CD14-positive monocyte (primary cell): ENCODE data around the gene PFKM. TPM values are rescaled to one million over a fixed set of nuclear protein-coding genes. Genes with fewer than 3 reads are reported as not detected.

ENCODE experiments used
- DNase-seq, 3 donors: peaks; one replicate each; pipeline ENCODE4 v3.0.0-alpha.2; 2011 to 2022
- H2AFZ ChIP-seq: 2 replicates; pipeline ENCODE4 v1.6.0; 2012; ENCODE audit warnings: mild to moderate bottlenecking, low read depth, low read length, inconsistent platforms; ENCODE audit not compliant: insufficient read depth, poor library complexity, severe bottlenecking
- H3K27ac ChIP-seq, 2 donors: 1 replicate in 1 of 2; 2 replicates in 1 of 2; pipeline ENCODE4 v1.5.1; 2012 to 2013; ENCODE audit warnings: low read length in 2 of 2, control low read depth in 1 of 2, inconsistent platforms in 1 of 2, low read depth in 1 of 2, mild to moderate bottlenecking in 1 of 2
- H3K27me3 ChIP-seq, 2 donors: one replicate each; pipeline versions ENCODE4 v1.6.0 to v1.6.1; 2011 to 2013; ENCODE audit warnings: low read length in 2 of 2; ENCODE audit not compliant: control insufficient read depth in 2 of 2, insufficient read depth in 2 of 2
- H3K36me3 ChIP-seq, 2 donors: replicated peaks in 1 of 2; 1 replicate in 1 of 2; 2 replicates in 1 of 2; pipeline versions ENCODE4 v1.5.1 to v1.6.1; 2012 to 2013; ENCODE audit warnings: low read length in 2 of 2, control low read depth in 1 of 2, inconsistent platforms in 1 of 2, mild to moderate bottlenecking in 1 of 2; ENCODE audit not compliant: insufficient read depth in 2 of 2, control insufficient read depth in 1 of 2
- H3K4me1 ChIP-seq, 2 donors: 1 replicate in 1 of 2; 2 replicates in 1 of 2; pipeline versions ENCODE4 v1.5.1 to v1.6.1; 2012 to 2013; ENCODE audit warnings: low read length in 2 of 2, control low read depth in 1 of 2, inconsistent platforms in 1 of 2, mild to moderate bottlenecking in 1 of 2, moderate library complexity in 1 of 2; ENCODE audit not compliant: insufficient read depth in 2 of 2, control insufficient read depth in 1 of 2
- H3K4me2 ChIP-seq: replicated peaks from 2 replicates; pipeline ENCODE3; 2012; ENCODE audit warnings: low read length, moderate library complexity, mild to moderate bottlenecking; ENCODE audit not compliant: poor library complexity, severe bottlenecking; ENCODE audit errors: extremely low read depth
- H3K4me3 ChIP-seq, 3 experiments: fragments of 200-600 bp in 1 of 3; sonication (generic) in 1 of 3; replicated peaks in 1 of 3; 1 replicate in 2 of 3; 2 replicates in 1 of 3; pipeline ENCODE4 v1.5.1; 2011 to 2013; ENCODE audit warnings: low read length in 3 of 3, mild to moderate bottlenecking in 3 of 3, control low read depth in 2 of 3, low read depth in 2 of 3, inconsistent platforms in 1 of 3, moderate library complexity in 1 of 3
- H3K79me2 ChIP-seq: 2 replicates; pipeline ENCODE4 v1.6.0; 2012; ENCODE audit warnings: mild to moderate bottlenecking, control low read depth, inconsistent platforms, low read length, moderate library complexity; ENCODE audit not compliant: insufficient read depth
- H3K9ac ChIP-seq: 2 replicates; pipeline ENCODE4 v1.6.0; 2017; ENCODE audit warnings: low read length, mild to moderate bottlenecking; ENCODE audit not compliant: insufficient read depth, poor library complexity, severe bottlenecking
- H3K9me3 ChIP-seq, 2 donors: replicated peaks in 1 of 2; 1 replicate in 1 of 2; 2 replicates in 1 of 2; pipeline versions ENCODE4 v1.5.1 to v1.6.1; 2012 to 2013; ENCODE audit warnings: low read length in 2 of 2, control low read depth in 1 of 2; ENCODE audit not compliant: control insufficient read depth in 1 of 2, insufficient read depth in 1 of 2
- H4K20me1 ChIP-seq: 2 replicates; pipeline ENCODE4 v1.6.0; 2012; ENCODE audit warnings: mild to moderate bottlenecking, low read length, control low read depth, moderate library complexity; ENCODE audit not compliant: insufficient read depth
- H3K27ac Mint-ChIP-seq, 7 donors: one replicate each; pipeline ENCODE4 v1.8.0; 2020; ENCODE audit warnings: mild to moderate bottlenecking in 7 of 7, mixed read lengths in 7 of 7, moderate library complexity in 6 of 7, inconsistent platforms in 2 of 7
- H3K27me3 Mint-ChIP-seq, 3 donors: one replicate each; pipeline ENCODE4 v1.8.0; 2021 to 2022; ENCODE audit warnings: low read depth in 3 of 3, mild to moderate bottlenecking in 3 of 3, mixed read lengths in 3 of 3, moderate library complexity in 3 of 3, inconsistent platforms in 1 of 3
- H3K36me3 Mint-ChIP-seq, 2 donors: one replicate each; pipeline ENCODE4 v1.8.0; 2020; ENCODE audit warnings: mixed read lengths in 2 of 2, inconsistent platforms in 1 of 2, mild to moderate bottlenecking in 1 of 2
- H3K4me1 Mint-ChIP-seq: one replicate; pipeline ENCODE4 v1.8.0; 2020; ENCODE audit warnings: mild to moderate bottlenecking, mixed read lengths
- H3K4me3 Mint-ChIP-seq, 2 donors: one replicate each; pipeline ENCODE4 v1.8.0; 2020; ENCODE audit warnings: mild to moderate bottlenecking in 2 of 2, mixed read lengths in 2 of 2, moderate library complexity in 1 of 2
- H3K9me3 Mint-ChIP-seq, 7 donors: one replicate each; pipeline ENCODE4 v1.8.0; 2020 to 2022; ENCODE audit warnings: mixed read lengths in 7 of 7, mild to moderate bottlenecking in 6 of 7, moderate library complexity in 6 of 7, inconsistent platforms in 2 of 7
- WGBS: methylation state at CpG from one replicate; pipeline ENCODE4 v1.1.5; 2013; ENCODE audit warnings: missing lambda C conversion rate; ENCODE audit not compliant: insufficient coverage; 5-methylcytosine and 5-hydroxymethylcytosine counted together
- intact Hi-C, 2 donors: fragments of 100-400 bp; cut with micrococcal nuclease; formaldehyde crosslinking; loops; one replicate each; pipeline versions ENCODE4 v1.15.0 to v1.15.1; 2023
- polyA plus RNA-seq, 3 donors: library from polyadenylated mRNA; depleted of rRNA in 1 of 3; unstranded in 2 of 3; stranded (reverse) in 1 of 3; fragments of 300-500 nt in 2 of 3; fragments of >200 nt in 1 of 3; fragmentation: Illumina TruSeq in 2 of 3; gene quantifications; 1 replicate in 2 of 3; 2 replicates in 1 of 3; pipeline ENCODE4 v1.2.3, GENCODE V29; 2012 to 2021
- TF ChIP-seq, protein P1 (sequence below): fragments of 200-600 bp; IDR thresholded peaks from one replicate; pipeline ENCODE4 v1.8.0; 2022; ENCODE audit warnings: antibody characterized with exemption, mild to moderate bottlenecking

PFKM gene
- polyA plus RNA-seq, 3 donors, result 2.8 to 8.4 (median 3.0) TPM

DNA sequence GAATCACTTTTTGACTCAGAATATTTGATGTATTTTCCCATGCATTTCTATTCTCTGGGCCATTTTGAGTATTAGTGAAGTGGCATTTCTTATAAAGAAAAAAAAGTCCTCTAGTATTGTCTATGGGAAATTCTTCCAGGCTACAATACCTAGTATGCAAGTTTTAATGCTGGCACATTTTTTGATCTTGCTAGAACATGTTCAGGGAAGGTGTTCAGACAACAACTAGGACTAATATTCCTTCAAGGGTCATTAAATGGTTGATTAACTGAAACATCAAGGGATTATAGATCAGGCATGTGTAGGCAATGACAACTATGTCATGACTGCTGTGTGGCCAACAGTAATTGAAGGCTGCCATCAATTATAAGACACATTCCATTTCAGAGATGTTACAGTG is 71.9 kb downstream of the PFKM start:
- peaks cover 2 to 22% of the 10 kb centered on the region in 2 donors for H3K27me3 ChIP-seq
- H3K27ac Mint-ChIP-seq, result no peak overlapping the region
- no peaks in the 10 kb centered on the region for H3K36me3 Mint-ChIP-seq
- H3K4me3 Mint-ChIP-seq, result no peak overlapping the region
- no peaks in the 10 kb centered on the region for H3K9me3 Mint-ChIP-seq
- H3K4me1 ChIP-seq, result no peaks in the 10 kb centered on the region
- H3K9ac ChIP-seq, result no peak overlapping the region
- DNase-seq, result no peak
- H2AFZ ChIP-seq, result no peak overlapping the region
- H3K27ac ChIP-seq, result no peak overlapping the region
- no peak overlapping the region for H3K4me3 ChIP-seq
- H3K4me1 Mint-ChIP-seq, result peaks cover 3% of the 10 kb centered on the region
- no peaks in the 10 kb centered on the region for H3K36me3 ChIP-seq
- peaks cover 18 to 31% (median 19%) of the 10 kb centered on the region in 3 donors for H3K27me3 Mint-ChIP-seq
- H3K4me2 ChIP-seq, result no peak overlapping the region
- TF ChIP-seq, protein P1, sequence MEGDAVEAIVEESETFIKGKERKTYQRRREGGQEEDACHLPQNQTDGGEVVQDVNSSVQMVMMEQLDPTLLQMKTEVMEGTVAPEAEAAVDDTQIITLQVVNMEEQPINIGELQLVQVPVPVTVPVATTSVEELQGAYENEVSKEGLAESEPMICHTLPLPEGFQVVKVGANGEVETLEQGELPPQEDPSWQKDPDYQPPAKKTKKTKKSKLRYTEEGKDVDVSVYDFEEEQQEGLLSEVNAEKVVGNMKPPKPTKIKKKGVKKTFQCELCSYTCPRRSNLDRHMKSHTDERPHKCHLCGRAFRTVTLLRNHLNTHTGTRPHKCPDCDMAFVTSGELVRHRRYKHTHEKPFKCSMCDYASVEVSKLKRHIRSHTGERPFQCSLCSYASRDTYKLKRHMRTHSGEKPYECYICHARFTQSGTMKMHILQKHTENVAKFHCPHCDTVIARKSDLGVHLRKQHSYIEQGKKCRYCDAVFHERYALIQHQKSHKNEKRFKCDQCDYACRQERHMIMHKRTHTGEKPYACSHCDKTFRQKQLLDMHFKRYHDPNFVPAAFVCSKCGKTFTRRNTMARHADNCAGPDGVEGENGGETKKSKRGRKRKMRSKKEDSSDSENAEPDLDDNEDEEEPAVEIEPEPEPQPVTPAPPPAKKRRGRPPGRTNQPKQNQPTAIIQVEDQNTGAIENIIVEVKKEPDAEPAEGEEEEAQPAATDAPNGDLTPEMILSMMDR, result no peak
- intact Hi-C loops, result loop anchor here in 1 of 2 donors (1.0 kb wide), 1 partner anchor 8 kb away; the partner anchor contains the start of gene CCDC184
- no peaks in the 10 kb centered on the region for H4K20me1 ChIP-seq
- H3K9me3 ChIP-seq, result no peaks in the 10 kb centered on the region
- H3K79me2 ChIP-seq, result no peaks in the 10 kb centered on the region

DNA sequence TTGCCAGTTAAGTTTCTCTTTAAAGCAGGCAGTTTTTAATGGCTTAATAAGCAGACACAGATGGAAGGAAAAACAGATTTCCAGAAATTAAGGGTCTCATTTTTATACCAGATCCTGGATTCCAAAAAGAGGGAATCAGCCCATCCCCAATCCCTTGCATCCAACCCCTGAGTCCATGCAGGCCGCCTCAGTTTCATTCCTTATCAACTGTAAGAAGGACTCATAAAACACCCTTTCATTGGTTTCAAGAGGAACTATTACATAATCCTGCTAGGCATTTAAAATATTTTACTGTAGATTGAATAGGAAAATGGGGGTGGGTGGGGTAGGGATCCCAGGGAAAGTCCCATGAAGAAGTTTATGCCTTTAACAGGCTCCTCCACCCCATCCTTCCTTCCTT is 73.7 kb downstream of the PFKM start:
- WGBS, result no CpG with 5 or more reads among the region's 1 CpG
- Histone ChIP-seq H2AFZ (no peak overlapping the region), H3K9ac (no peak overlapping the region), H3K4me1 (peaks cover 6 to 8% of the 10 kb centered on the region in 2 donors), H4K20me1 (no peaks in the 10 kb centered on the region), H3K4me2 (no peak overlapping the region), H3K9me3 (no peaks in the 10 kb centered on the region), H3K4me3 (no peak overlapping the region), H3K27me3 (peaks cover 2 to 18% of the 10 kb centered on the region in 2 donors), H3K27ac (no peak overlapping the region), H3K79me2 (no peaks in the 10 kb centered on the region), H3K36me3 (no peaks in the 10 kb centered on the region)
- H3K36me3 Mint-ChIP-seq, result no peaks in the 10 kb centered on the region
- peaks cover 7 to 22% (median 8%) of the 10 kb centered on the region in 3 donors for H3K27me3 Mint-ChIP-seq
- DNase-seq, result no peak
- H3K9me3 Mint-ChIP-seq, result no peaks in the 10 kb centered on the region
- no peak overlapping the region for H3K27ac Mint-ChIP-seq
- H3K4me1 Mint-ChIP-seq, result peaks cover 8% of the 10 kb centered on the region
- TF ChIP-seq, protein P1, result no peak
- intact Hi-C loops, result no loop called here
- no peak overlapping the region for H3K4me3 Mint-ChIP-seq
